ENCODE data around the gene ESR2. TPM values are rescaled to one million over a fixed set of nuclear protein-coding genes. Genes with fewer than 3 reads are reported as not detected.

Gene ESR2
- total RNA-seq, 1 experiment from 2014 or later: 0.15 TPM

GRCh38 chr14:64040044-64040443 is 254.1 kb downstream of the ESR2 start:
- Histone ChIP-seq H2BK20ac (ENCODE audit: low read depth, low read length, poor library complexity, severe bottlenecking) (no peak overlapping the region), H2BK15ac (ENCODE audit: low read depth, low read length) (no peak overlapping the region), H3K9me3 (ENCODE audit: control insufficient read depth, low read depth, low read length) (peaks cover 4% of the 10 kb centered on the region), H2BK5ac (ENCODE audit: insufficient read length, low read length) (no peak overlapping the region), H2BK120ac (ENCODE audit: low read depth, low read length, poor library complexity, severe bottlenecking) (no peak overlapping the region), H3K23me2 (ENCODE audit: insufficient read length, low read depth, low read length, poor library complexity, severe bottlenecking) (no peaks in the 10 kb centered on the region), H3K14ac (ENCODE audit: insufficient read depth, low read length) (no peak overlapping the region), H4K8ac (replicated peaks; ENCODE audit: insufficient read length, low read depth, low read length) (no peak overlapping the region), H2AK5ac (ENCODE audit: insufficient read length, low read length) (no peak overlapping the region), H3K4me1 (ENCODE audit: insufficient read depth, low read length) (no peaks in the 10 kb centered on the region), H4K5ac (ENCODE audit: insufficient read length, low read depth, low read length) (no peak overlapping the region), H3K9ac (ENCODE audit: extremely low read depth, insufficient read length, low read length) (no peak overlapping the region), H3K79me1 (ENCODE audit: insufficient read depth, low read depth, low read length, poor library complexity, severe bottlenecking) (no peaks in the 10 kb centered on the region), H2BK12ac (ENCODE audit: insufficient read length, low read depth, low read length) (no peak overlapping the region), H3K79me2 (ENCODE audit: insufficient read depth, low read length) (no peaks in the 10 kb centered on the region), H2AFZ (ENCODE audit: low read length) (no peak overlapping the region), H4K20me1 (ENCODE audit: control insufficient read depth, insufficient read depth, insufficient read length) (no peaks in the 10 kb centered on the region), H3K4ac (ENCODE audit: low read depth, low read length) (no peak overlapping the region), H3K27ac (ENCODE audit: insufficient read length, low read depth, low read length) (no peak overlapping the region), H3K23ac (ENCODE audit: insufficient read length, low read depth, low read length) (no peak overlapping the region), H3K56ac (ENCODE audit: insufficient read length, low read depth, low read length) (no peak overlapping the region), H3K27me3 (ENCODE audit: insufficient read depth, low read length) (no peaks in the 10 kb centered on the region), H3K18ac (ENCODE audit: insufficient read length, low read depth, low read length) (no peak overlapping the region), H4K91ac (ENCODE audit: insufficient read length, low read depth, low read length) (no peak overlapping the region), H3T11ph (ENCODE audit: low read length) (no peak overlapping the region), H3K4me2 (ENCODE audit: insufficient read depth, insufficient read length, low read length) (no peak overlapping the region)
- H3K27me3 Mint-ChIP-seq (ENCODE audit: low read depth): no peaks in the 10 kb centered on the region
- peak; percentile 45; the same call in 2 of the 3 replicates for TF ChIP-seq CTCF (conservative IDR thresholded peaks at IDR 0.05)
- H3K36me3 Mint-ChIP-seq (ENCODE audit: insufficient read depth in 1 of 3, low read depth in 3 of 3): peaks cover 45 to 57% (median 51%) of the 10 kb centered on the region in 3 experiments
- WGBS (ENCODE audit: extremely low coverage, insufficient read length, low lambda C conversion rate): no CpG with 5 or more reads among the region's 2 CpGs
- H3K9me3 Mint-ChIP-seq: peaks cover 29 to 30% of the 10 kb centered on the region in 2 experiments
- H3K4me3 Mint-ChIP-seq: no peak overlapping the region
- no peak overlapping the region; a peak in 1 of 7 replicates for H3K27ac Mint-ChIP-seq
- no peak for DNase-seq
- peaks cover 11 to 13% of the 10 kb centered on the region in 2 experiments for H3K4me1 Mint-ChIP-seq
